IMR-90 (cell line): Measurements from ENCODE around the gene PTX4. TPM values are rescaled to one million over a fixed set of nuclear protein-coding genes. Genes with fewer than 3 reads are reported as not detected.

Experiments used
- ATAC-seq: fragments of 200-7000 bp; cut with Tn5 transposase; 2 replicates; pipeline ENCODE4 v1.9.1; 2020; ENCODE audit warnings: low read depth, mild to moderate bottlenecking, moderate library complexity
- BruUV-seq: library from RNA; stranded (reverse); fragments of 400-500 nt; replicated peaks from 2 replicates; lab custom pipeline; 2021; lab: Mats Ljungman, UMichigan
- CTCF ChIA-PET: fragments of 300-600 bp; formaldehyde crosslinking; extraction: SDS; loops from one replicate; lab custom pipeline; 2021; ENCODE audit warnings: antibody characterized with exemption; lab: Yijun Ruan, JAX
- POLR2A ChIA-PET: fragments of 300-600 bp; sonication (Branson Sonifier 250); formaldehyde crosslinking; loops from one replicate; lab custom pipeline; 2022; ENCODE audit warnings: antibody characterized with exemption; ENCODE audit not compliant: unreplicated experiment; lab: Charles Lee
- DNase-seq: peaks from one replicate; pipeline ENCODE4 v3.0.0; 2013
- H2AFZ ChIP-seq: replicated peaks from 2 replicates; pipeline ENCODE3; 2013; ENCODE audit warnings: low read length, mild to moderate bottlenecking; ENCODE audit not compliant: poor library complexity
- H2AK5ac ChIP-seq: 2 replicates; pipeline ENCODE4 v1.6.1; 2013; ENCODE audit warnings: low read depth, low read length, inconsistent platforms
- H2AK9ac ChIP-seq: replicated peaks from 2 replicates; pipeline ENCODE3; 2013; ENCODE audit warnings: mild to moderate bottlenecking, low read depth, low read length, moderate library complexity; ENCODE audit not compliant: poor library complexity
- H2BK120ac ChIP-seq: 2 replicates; pipeline ENCODE4 v1.6.1; 2013; ENCODE audit warnings: low read depth, low read length, inconsistent platforms
- H2BK15ac ChIP-seq: 3 replicates; pipeline ENCODE4 v1.6.1; 2013; ENCODE audit warnings: low read depth, low read length, inconsistent platforms
- H2BK20ac ChIP-seq: 2 replicates; pipeline ENCODE4 v1.6.1; 2013; ENCODE audit warnings: low read depth, mild to moderate bottlenecking, inconsistent platforms, low read length, moderate library complexity
- H2BK5ac ChIP-seq: 2 replicates; pipeline ENCODE4 v1.6.1; 2013; ENCODE audit warnings: mild to moderate bottlenecking, low read depth, low read length, inconsistent platforms; ENCODE audit not compliant: poor library complexity, severe bottlenecking
- H3K14ac ChIP-seq: replicated peaks from 2 replicates; pipeline ENCODE4 v1.6.1; 2013; ENCODE audit warnings: low read depth, low read length, inconsistent platforms
- H3K18ac ChIP-seq: 2 replicates; pipeline ENCODE4 v1.6.1; 2013; ENCODE audit warnings: low read depth, low read length, control low read depth
- H3K23ac ChIP-seq: 2 replicates; pipeline ENCODE4 v1.6.1; 2013; ENCODE audit warnings: low read depth, low read length, inconsistent platforms
- H3K27ac ChIP-seq: 2 replicates; pipeline ENCODE4 v1.5.1; 2013; ENCODE audit warnings: mild to moderate bottlenecking, control low read depth, low read length; ENCODE audit not compliant: insufficient read depth
- H3K27me3 ChIP-seq: 2 replicates; pipeline ENCODE4 v1.6.1; 2013; ENCODE audit warnings: low read length; ENCODE audit not compliant: control insufficient read depth, insufficient read depth
- H3K36me3 ChIP-seq: 2 replicates; pipeline ENCODE4 v1.6.1; 2013; ENCODE audit warnings: low read length, mixed read lengths; ENCODE audit not compliant: control insufficient read depth, insufficient read depth
- H3K4ac ChIP-seq: 2 replicates; pipeline ENCODE4 v1.6.1; 2013; ENCODE audit warnings: low read depth, low read length, inconsistent platforms
- H3K4me1 ChIP-seq: 2 replicates; pipeline ENCODE4 v1.6.1; 2013; ENCODE audit warnings: low read length, mixed read lengths; ENCODE audit not compliant: control insufficient read depth, insufficient read depth
- H3K4me2 ChIP-seq: 2 replicates; pipeline ENCODE4 v1.6.1; 2013; ENCODE audit warnings: low read depth, mild to moderate bottlenecking, control low read depth, low read length, moderate library complexity
- H3K4me3 ChIP-seq: 2 replicates; pipeline ENCODE4 v1.5.1; 2013; ENCODE audit warnings: low read depth, mild to moderate bottlenecking, control low read depth, low read length, moderate library complexity; ENCODE audit not compliant: insufficient read depth
- H3K56ac ChIP-seq: 2 replicates; pipeline ENCODE4 v1.6.1; 2013; ENCODE audit warnings: low read length, inconsistent platforms; ENCODE audit not compliant: insufficient read depth; ENCODE audit errors: extremely low read depth
- H3K79me1 ChIP-seq, 2 experiments: 2 replicates each; pipeline ENCODE4 v1.6.1; 2013; ENCODE audit warnings: low read length in 2 of 2, inconsistent platforms in 1 of 2, low read depth in 1 of 2
- H3K9ac ChIP-seq: 2 replicates; pipeline ENCODE4 v1.6.1; 2013; ENCODE audit warnings: low read depth, low read length, control low read depth
- H3K9me1 ChIP-seq: 2 replicates; pipeline ENCODE4 v1.6.1; 2013; ENCODE audit warnings: low read length, inconsistent platforms; ENCODE audit not compliant: insufficient read depth
- H3K9me3 ChIP-seq: 2 replicates; pipeline ENCODE4 v1.6.1; 2013; ENCODE audit warnings: low read length; ENCODE audit not compliant: control insufficient read depth, insufficient read depth
- H4K20me1 ChIP-seq: 2 replicates; pipeline ENCODE4 v1.6.1; 2013; ENCODE audit warnings: low read length, inconsistent platforms; ENCODE audit not compliant: insufficient read depth
- H4K5ac ChIP-seq: 2 replicates; pipeline ENCODE4 v1.6.1; 2013; ENCODE audit warnings: mild to moderate bottlenecking, low read depth, low read length, control low read depth
- H4K8ac ChIP-seq, 2 experiments: 2 replicates each; pipeline ENCODE4 v1.6.1; 2013; ENCODE audit warnings: low read depth in 2 of 2, low read length in 2 of 2, control low read depth in 1 of 2, inconsistent platforms in 1 of 2
- H4K91ac ChIP-seq: 2 replicates; pipeline ENCODE4 v1.6.1; 2013; ENCODE audit warnings: low read depth, low read length, inconsistent platforms; ENCODE audit not compliant: insufficient read depth
- FOS ChIP-seq: fragments of 150-350 bp; IDR thresholded peaks from 2 replicates; pipeline ENCODE4 v1.6.1; 2016; ENCODE audit warnings: low read depth, low read length
- MAFK ChIP-seq: IDR thresholded peaks from 2 replicates; pipeline ENCODE4 v1.6.1; 2012; ENCODE audit warnings: low read depth, low read length, improper control_type of control experiment
- MAZ ChIP-seq: IDR thresholded peaks from 2 replicates; pipeline ENCODE4 v1.6.1; 2012; ENCODE audit warnings: low read depth, mild to moderate bottlenecking, low read length, improper control_type of control experiment, moderate library complexity, borderline replicate concordance
- RFX5 ChIP-seq: IDR thresholded peaks from 2 replicates; pipeline ENCODE4 v1.8.0; 2012; ENCODE audit warnings: low read depth, mild to moderate bottlenecking, low read length, moderate library complexity
- SMC3 ChIP-seq: fragments of 150-350 bp; IDR thresholded peaks from 2 replicates; pipeline ENCODE4 v1.6.1; 2016; ENCODE audit warnings: low read depth, mild to moderate bottlenecking, antibody characterized with exemption, low read length, moderate library complexity
- WGBS, 2 experiments: methylation state at CpG; one replicate each; pipeline versions ENCODE4 v1.1.5 to v1.1.7; 2013; ENCODE audit warnings: missing lambda C conversion rate in 2 of 2; ENCODE audit not compliant: insufficient read length in 1 of 2; ENCODE audit errors: extremely low coverage in 2 of 2; 5-methylcytosine and 5-hydroxymethylcytosine counted together
- dilution Hi-C: fragments of 300-500 bp; cut with HindIII; formaldehyde crosslinking; loops from one replicate; pipeline ENCODE4 v1.14.3; 2018; ENCODE audit warnings: low sequenced_read_pairs; ENCODE audit not compliant: unreplicated experiment
- in situ Hi-C: fragments of 300-500 bp; cut with MboI; formaldehyde crosslinking; loops from 3 replicates; pipeline ENCODE4 v1.14.3; 2019; ENCODE audit warnings: low sequenced_read_pairs, inconsistent platforms, mixed read lengths
- intact Hi-C: fragments of 100-400 bp; cut with micrococcal nuclease; formaldehyde crosslinking; loops from 2 replicates; pipeline ENCODE4 v1.10.0; 2022
- polyA plus RNA-seq, 3 experiments: library from polyadenylated mRNA; depleted of rRNA; stranded (reverse); fragments of >200 nt; gene quantifications; 2 replicates each; pipeline ENCODE4 v1.2.3, GENCODE V29; 2012; ENCODE audit warnings: low replicate concordance in 1 of 3
- total RNA-seq: library from RNA; depleted of rRNA; stranded (reverse); fragments of >200 nt; gene quantifications from 2 replicates; pipeline ENCODE4 v1.2.3, GENCODE V29; 2012
- TF ChIP-seq, protein P1 (sequence below): fragments of 150-350 bp; IDR thresholded peaks from 2 replicates; pipeline ENCODE4 v1.6.1; 2017; ENCODE audit warnings: mild to moderate bottlenecking, antibody characterized with exemption, low read length, low read depth
- TF ChIP-seq, protein P2 (sequence below): fragments of 150-350 bp; IDR thresholded peaks from 2 replicates; pipeline ENCODE4 v1.6.1; 2016; ENCODE audit warnings: low read depth, mild to moderate bottlenecking, low read length, moderate library complexity, borderline replicate concordance

Gene PTX4
- total and polyA plus RNA-seq, 2 of the 4 experiments (the other 2 are of a cell fraction), result 0.07 TPM; not detected in 1

DNA sequence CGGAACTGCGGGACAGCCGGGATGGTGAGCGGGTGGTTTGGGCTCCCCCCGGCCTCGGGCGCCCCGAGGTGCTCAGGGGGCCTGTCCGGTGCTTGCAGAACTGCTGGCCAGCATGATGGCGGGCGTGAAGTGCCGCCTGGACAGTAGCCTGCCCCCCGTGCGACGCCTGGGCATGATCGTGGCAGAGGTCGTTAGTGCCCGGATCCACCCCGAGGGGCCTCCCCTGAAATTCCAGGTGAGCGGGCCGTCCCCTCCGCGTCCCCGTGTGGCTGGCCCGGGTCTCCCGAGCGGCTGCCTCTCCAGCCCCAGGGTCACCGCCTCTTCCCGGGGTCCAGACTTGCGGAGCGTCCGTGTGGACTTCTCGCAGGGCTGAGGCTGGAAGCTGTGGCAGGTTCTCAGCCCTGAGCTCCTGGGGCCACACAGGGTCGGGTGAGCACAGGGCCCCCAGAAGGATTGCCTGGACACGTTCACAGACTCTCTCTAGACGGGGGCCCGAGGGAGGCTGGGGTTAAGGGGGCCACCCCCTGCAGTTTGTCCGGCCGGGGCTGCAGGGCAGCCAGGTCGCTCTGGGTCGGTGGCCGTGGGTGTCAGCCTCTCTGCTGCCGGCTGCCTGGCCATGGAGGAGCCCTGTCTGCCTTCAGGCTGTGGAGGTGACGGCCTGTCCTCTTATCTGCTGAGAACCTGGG lies 11.9 kb upstream of the PTX4 start:
- H3K27ac ChIP-seq, result no peak overlapping the region
- peaks cover 52% of the 10 kb centered on the region for H3K36me3 ChIP-seq
- no peaks in the 10 kb centered on the region for H3K9me1 ChIP-seq
- no peak overlapping the region for H2AK9ac ChIP-seq
- H2AFZ ChIP-seq, result no peak overlapping the region
- no peak overlapping the region for H2BK5ac ChIP-seq
- H3K56ac ChIP-seq, result no peak overlapping the region
- H3K4me1 ChIP-seq, result no peaks in the 10 kb centered on the region
- no peak overlapping the region for H3K4me2 ChIP-seq
- POLR2A ChIA-PET, result no interaction called here
- H4K91ac ChIP-seq, result no peak overlapping the region
- dilution Hi-C loops (no loop called here), in situ Hi-C loops (no loop called here), intact Hi-C loops (no loop called here)
- no peak overlapping the region for H2BK20ac ChIP-seq
- H3K9ac ChIP-seq, result no peak overlapping the region
- CTCF ChIA-PET, result no interaction called here
- no peaks in the 10 kb centered on the region for H3K9me3 ChIP-seq
- 98% methylated on average over 26 of the region's 44 CpGs; no CpG with 5 or more reads in 1 of the 2 experiments for WGBS, 2 experiments
- TF ChIP-seq, protein P1, sequence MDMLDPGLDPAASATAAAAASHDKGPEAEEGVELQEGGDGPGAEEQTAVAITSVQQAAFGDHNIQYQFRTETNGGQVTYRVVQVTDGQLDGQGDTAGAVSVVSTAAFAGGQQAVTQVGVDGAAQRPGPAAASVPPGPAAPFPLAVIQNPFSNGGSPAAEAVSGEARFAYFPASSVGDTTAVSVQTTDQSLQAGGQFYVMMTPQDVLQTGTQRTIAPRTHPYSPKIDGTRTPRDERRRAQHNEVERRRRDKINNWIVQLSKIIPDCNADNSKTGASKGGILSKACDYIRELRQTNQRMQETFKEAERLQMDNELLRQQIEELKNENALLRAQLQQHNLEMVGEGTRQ, result no peak
- TF ChIP-seq, protein P2, sequence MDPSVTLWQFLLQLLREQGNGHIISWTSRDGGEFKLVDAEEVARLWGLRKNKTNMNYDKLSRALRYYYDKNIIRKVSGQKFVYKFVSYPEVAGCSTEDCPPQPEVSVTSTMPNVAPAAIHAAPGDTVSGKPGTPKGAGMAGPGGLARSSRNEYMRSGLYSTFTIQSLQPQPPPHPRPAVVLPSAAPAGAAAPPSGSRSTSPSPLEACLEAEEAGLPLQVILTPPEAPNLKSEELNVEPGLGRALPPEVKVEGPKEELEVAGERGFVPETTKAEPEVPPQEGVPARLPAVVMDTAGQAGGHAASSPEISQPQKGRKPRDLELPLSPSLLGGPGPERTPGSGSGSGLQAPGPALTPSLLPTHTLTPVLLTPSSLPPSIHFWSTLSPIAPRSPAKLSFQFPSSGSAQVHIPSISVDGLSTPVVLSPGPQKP, result no peak
- TF ChIP-seq RFX5 (no peak), SMC3 (no peak), MAFK (no peak), MAZ (no peak), FOS (no peak)
- H3K79me1 ChIP-seq, result peaks cover 0 to 12% of the 10 kb centered on the region in 2 experiments; a peak in 1 of 4 replicates
- DNase-seq (no peak), ATAC-seq (no peak)
- no peaks in the 10 kb centered on the region for H4K20me1 ChIP-seq
- H3K4me3 ChIP-seq, result no peak overlapping the region
- no TSS peak for BruUV-seq
- no peak overlapping the region for H3K4ac ChIP-seq
- no peak overlapping the region for H2BK120ac ChIP-seq
- no peak overlapping the region for H3K14ac ChIP-seq
- H4K8ac ChIP-seq, result no peak overlapping the region
- no peak overlapping the region for H3K18ac ChIP-seq
- no peak overlapping the region for H2AK5ac ChIP-seq
- no peaks in the 10 kb centered on the region for H3K27me3 ChIP-seq
- H3K23ac ChIP-seq, result no peak overlapping the region
- no peak overlapping the region for H4K5ac ChIP-seq
- H2BK15ac ChIP-seq, result no peak overlapping the region
